Measurements from ENCODE around the gene DCC.

DNA sequence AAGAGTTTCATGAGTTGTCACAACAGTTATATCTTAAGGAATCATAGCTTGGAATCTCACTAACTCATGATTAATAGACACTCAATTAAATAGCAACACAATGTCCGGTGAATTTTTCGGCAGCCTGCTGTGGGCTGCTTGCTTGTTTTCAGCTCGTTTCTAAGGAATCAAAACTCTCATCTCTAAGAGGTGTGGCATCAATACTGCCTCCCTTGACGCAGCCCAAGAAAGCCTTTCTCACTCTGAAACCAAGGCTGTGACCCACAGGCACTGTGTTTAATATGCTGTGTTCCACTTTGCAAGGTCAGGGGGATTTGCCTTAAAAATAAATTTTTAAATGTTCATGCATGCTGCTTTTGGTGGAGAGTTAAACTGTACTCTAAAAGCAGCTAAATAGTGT is 5.4 kb downstream of the DCC start:
- TF ChIP-seq POLR2A (IDR thresholded peaks at IDR 0.05; ENCODE audit: low read length) (no peak), GATA1 (IDR thresholded peaks at IDR 0.05; ENCODE audit: low read depth, low read length) (no peak)
